Measurements from ENCODE around the gene SLC26A2. TPM values are rescaled to one million over a fixed set of nuclear protein-coding genes. Genes with fewer than 3 reads are reported as not detected.

Gene SLC26A2
- total and polyA plus RNA-seq, 4 donors, result 5.8 to 25.6 (median 14.1) TPM

DNA sequence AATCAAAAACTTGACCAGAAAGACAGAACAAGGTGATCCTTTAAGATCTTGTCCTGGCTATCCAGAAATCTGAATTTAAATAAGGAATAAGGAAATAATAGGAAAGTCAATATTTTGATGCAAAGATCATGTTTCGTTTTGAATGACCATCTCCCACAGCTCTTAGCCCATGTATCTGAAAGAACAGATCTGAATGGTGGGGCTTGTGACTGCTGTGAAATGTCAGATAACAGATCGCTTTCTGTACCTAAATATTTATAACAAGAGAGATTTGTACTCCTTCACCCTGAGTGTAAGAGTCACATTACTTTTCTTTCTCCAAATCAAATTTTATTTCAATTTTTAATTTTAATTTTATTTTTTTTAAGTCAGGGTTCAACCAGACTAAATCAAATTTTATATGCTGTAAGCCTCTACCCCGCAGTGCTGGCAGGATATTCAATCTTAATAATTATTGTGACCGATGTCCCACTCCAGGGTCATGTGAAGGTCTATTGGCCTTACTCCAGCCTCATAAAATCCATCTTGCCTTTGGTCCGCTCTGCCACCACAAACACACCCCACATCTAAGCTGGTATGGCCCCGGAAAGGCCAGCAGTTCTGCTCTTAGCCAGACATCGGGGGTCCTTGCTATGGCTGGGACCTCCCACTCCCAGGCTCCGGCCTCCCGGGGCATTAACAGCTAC lies 7.0 kb upstream of the SLC26A2 start:
- Histone ChIP-seq H3K9me3 (ENCODE audit: control insufficient read depth in 4 of 4, insufficient read depth in 3 of 4, low read length in 3 of 4) (no peaks in the 10 kb centered on the region), H3K9ac (ENCODE audit: insufficient read depth in 1 of 2, low read length in 2 of 2) (no peak overlapping the region), H3K4me1 (ENCODE audit: control insufficient read depth in 5 of 5, insufficient read depth in 5 of 5, low read length in 5 of 5) (peaks cover 0 to 5% (median 0%) of the 10 kb centered on the region in 5 donors), H3K27ac (ENCODE audit: low read depth in 1 of 2, low read length in 1 of 2) (no peak overlapping the region), H3K36me3 (ENCODE audit: control insufficient read depth in 4 of 4, insufficient read depth in 4 of 4, low read length in 4 of 4) (no peaks in the 10 kb centered on the region), H3K27me3 (ENCODE audit: control insufficient read depth in 3 of 3, insufficient read depth in 3 of 3, low read length in 2 of 3) (no peaks in the 10 kb centered on the region), H3K4me3 (no peak overlapping the region)
- peak in 2 of 3 donors; percentile 14 to 22 for DNase-seq
- ATAC-seq (ENCODE audit: insufficient read depth, low FRiP score), result no peak
- TF ChIP-seq, protein P1, sequence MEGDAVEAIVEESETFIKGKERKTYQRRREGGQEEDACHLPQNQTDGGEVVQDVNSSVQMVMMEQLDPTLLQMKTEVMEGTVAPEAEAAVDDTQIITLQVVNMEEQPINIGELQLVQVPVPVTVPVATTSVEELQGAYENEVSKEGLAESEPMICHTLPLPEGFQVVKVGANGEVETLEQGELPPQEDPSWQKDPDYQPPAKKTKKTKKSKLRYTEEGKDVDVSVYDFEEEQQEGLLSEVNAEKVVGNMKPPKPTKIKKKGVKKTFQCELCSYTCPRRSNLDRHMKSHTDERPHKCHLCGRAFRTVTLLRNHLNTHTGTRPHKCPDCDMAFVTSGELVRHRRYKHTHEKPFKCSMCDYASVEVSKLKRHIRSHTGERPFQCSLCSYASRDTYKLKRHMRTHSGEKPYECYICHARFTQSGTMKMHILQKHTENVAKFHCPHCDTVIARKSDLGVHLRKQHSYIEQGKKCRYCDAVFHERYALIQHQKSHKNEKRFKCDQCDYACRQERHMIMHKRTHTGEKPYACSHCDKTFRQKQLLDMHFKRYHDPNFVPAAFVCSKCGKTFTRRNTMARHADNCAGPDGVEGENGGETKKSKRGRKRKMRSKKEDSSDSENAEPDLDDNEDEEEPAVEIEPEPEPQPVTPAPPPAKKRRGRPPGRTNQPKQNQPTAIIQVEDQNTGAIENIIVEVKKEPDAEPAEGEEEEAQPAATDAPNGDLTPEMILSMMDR (IDR thresholded peaks at IDR 0.05; ENCODE audit: control extremely low read depth, extremely low read depth), result no peak
- 76 to 87% methylated on average over 9 of the region's 9 CpGs for WGBS, 2 donors

DNA sequence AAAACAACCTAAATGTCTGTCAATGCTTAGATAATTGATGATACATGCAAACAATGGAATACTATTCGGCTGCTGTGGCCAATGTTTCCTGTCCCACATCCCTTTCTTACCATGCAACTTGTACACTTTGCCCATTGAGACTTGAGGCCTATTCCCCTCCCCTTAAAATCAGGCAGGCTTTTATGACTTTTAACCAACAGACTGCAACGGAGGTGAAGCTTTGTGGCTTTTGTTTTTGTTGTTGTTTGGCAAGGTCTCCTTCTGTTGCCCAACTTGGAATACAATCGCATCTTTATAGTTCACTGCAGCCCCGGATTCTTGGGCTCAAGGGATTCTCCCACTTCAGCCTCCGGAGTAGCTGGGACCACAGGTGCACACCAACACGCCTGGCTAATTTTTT lies 5.8 kb upstream of the SLC26A2 start:
- H3K27me3 ChIP-seq (ENCODE audit: control insufficient read depth in 3 of 3, insufficient read depth in 3 of 3, low read length in 2 of 3), result no peaks in the 10 kb centered on the region
- H3K9ac ChIP-seq (ENCODE audit: insufficient read depth in 1 of 2, low read length in 2 of 2), result no peak overlapping the region
- no peak overlapping the region for H3K27ac ChIP-seq (ENCODE audit: low read depth in 1 of 2, low read length in 1 of 2)
- H3K9me3 ChIP-seq (ENCODE audit: control insufficient read depth in 4 of 4, insufficient read depth in 3 of 4, low read length in 3 of 4), result no peaks in the 10 kb centered on the region
- TF ChIP-seq, protein P1 (IDR thresholded peaks at IDR 0.05; ENCODE audit: control extremely low read depth, extremely low read depth), result no peak
- no peaks in the 10 kb centered on the region for H3K36me3 ChIP-seq (ENCODE audit: control insufficient read depth in 4 of 4, insufficient read depth in 4 of 4, low read length in 4 of 4)
- peaks cover 3 to 8% (median 4%) of the 10 kb centered on the region in 5 donors for H3K4me1 ChIP-seq (ENCODE audit: control insufficient read depth in 5 of 5, insufficient read depth in 5 of 5, low read length in 5 of 5)
- ATAC-seq (ENCODE audit: insufficient read depth, low FRiP score) (no peak), DNase-seq (no peak)
- H3K4me3 ChIP-seq, result no peak overlapping the region
- WGBS, 2 donors, result 76 to 77% methylated on average over 6 of the region's 6 CpGs

DNA sequence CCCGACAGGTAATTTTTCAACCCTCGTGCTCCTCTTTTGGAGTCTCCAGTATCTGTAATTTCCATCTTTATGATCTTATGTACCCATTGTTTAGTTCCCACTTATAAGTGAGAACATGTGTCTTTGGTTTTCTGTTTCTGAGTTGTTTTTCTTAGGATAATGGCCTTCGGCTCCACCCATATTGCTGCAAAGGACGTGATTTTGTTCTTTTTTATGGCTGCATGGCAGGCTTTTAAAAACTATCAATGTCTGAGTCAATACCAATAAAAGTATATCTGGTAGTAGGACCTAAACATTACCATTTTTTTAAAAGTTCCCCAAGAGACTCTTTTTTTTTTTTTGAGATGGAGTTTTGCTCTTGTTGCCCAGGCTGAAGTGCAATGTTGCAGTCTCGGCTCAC lies 3.9 kb upstream of the SLC26A2 start:
- ATAC-seq (ENCODE audit: insufficient read depth, low FRiP score) (no peak), DNase-seq (no peak)
- no peaks in the 10 kb centered on the region for H3K36me3 ChIP-seq (ENCODE audit: control insufficient read depth in 4 of 4, insufficient read depth in 4 of 4, low read length in 4 of 4)
- H3K9ac ChIP-seq (ENCODE audit: insufficient read depth in 1 of 2, low read length in 2 of 2), result no peak overlapping the region
- no peaks in the 10 kb centered on the region for H3K9me3 ChIP-seq (ENCODE audit: control insufficient read depth in 4 of 4, insufficient read depth in 3 of 4, low read length in 3 of 4)
- no peak overlapping the region for H3K27ac ChIP-seq (ENCODE audit: low read depth in 1 of 2, low read length in 1 of 2)
- no peaks in the 10 kb centered on the region for H3K27me3 ChIP-seq (ENCODE audit: control insufficient read depth in 3 of 3, insufficient read depth in 3 of 3, low read length in 2 of 3)
- WGBS, 2 donors, result 70 to 74% methylated on average over 5 of the region's 5 CpGs
- peaks cover 5 to 17% (median 6%) of the 10 kb centered on the region in 5 donors for H3K4me1 ChIP-seq (ENCODE audit: control insufficient read depth in 5 of 5, insufficient read depth in 5 of 5, low read length in 5 of 5)
- TF ChIP-seq, protein P1 (IDR thresholded peaks at IDR 0.05; ENCODE audit: control extremely low read depth, extremely low read depth), result no peak
- H3K4me3 ChIP-seq, result no peak overlapping the region

DNA sequence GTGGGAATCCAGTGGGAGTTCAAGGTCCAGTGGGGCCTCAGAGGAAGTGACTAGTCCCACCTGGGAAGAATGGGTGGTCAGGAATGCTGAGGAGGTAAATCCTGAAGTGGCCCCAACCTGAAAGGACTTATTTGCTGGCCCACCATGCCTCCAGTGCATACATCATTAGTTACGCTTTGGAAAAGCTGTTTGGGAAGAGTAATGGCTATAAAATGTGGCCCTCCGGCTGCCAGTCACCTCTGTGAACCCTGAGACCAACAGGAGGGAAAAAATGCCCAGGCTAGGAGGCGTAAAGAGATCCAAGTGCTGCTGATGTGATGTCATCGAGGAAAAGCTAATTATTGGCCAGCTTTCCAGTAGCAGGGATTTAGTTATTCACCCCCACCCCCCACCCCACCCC lies 2.7 kb upstream of the SLC26A2 start:
- WGBS, 2 donors, result 89 to 94% methylated on average over 4 of the region's 4 CpGs
- no peak overlapping the region for H3K27ac ChIP-seq (ENCODE audit: low read depth in 1 of 2, low read length in 1 of 2)
- no peak overlapping the region for H3K4me3 ChIP-seq
- no peaks in the 10 kb centered on the region for H3K9me3 ChIP-seq (ENCODE audit: control insufficient read depth in 4 of 4, insufficient read depth in 3 of 4, low read length in 3 of 4)
- no peak overlapping the region for H3K9ac ChIP-seq (ENCODE audit: insufficient read depth in 1 of 2, low read length in 2 of 2)
- H3K36me3 ChIP-seq (ENCODE audit: control insufficient read depth in 4 of 4, insufficient read depth in 4 of 4, low read length in 4 of 4), result no peaks in the 10 kb centered on the region
- DNase-seq, result no peak
- peaks cover 5 to 19% (median 6%) of the 10 kb centered on the region in 5 donors for H3K4me1 ChIP-seq (ENCODE audit: control insufficient read depth in 5 of 5, insufficient read depth in 5 of 5, low read length in 5 of 5)
- H3K27me3 ChIP-seq (ENCODE audit: control insufficient read depth in 3 of 3, insufficient read depth in 3 of 3, low read length in 2 of 3), result no peaks in the 10 kb centered on the region
- TF ChIP-seq, protein P1 (IDR thresholded peaks at IDR 0.05; ENCODE audit: control extremely low read depth, extremely low read depth), result no peak
- no peak for ATAC-seq (ENCODE audit: insufficient read depth, low FRiP score)

Measured in lung (tissue), 12 donors.